Right cardiac atrium (tissue), 5 donors: ENCODE measurements around the gene STK39. TPM values are rescaled to one million over a fixed set of nuclear protein-coding genes. Genes with fewer than 3 reads are reported as not detected.

Experiments
- ATAC-seq, 2 donors: fragments of 200-7000 bp; cut with Tn5 transposase; one replicate each; pipeline versions ENCODE4 v1.8.0 to v1.9.1; 2020; ENCODE audit warnings: moderate library complexity in 2 of 2, mild to moderate bottlenecking in 1 of 2
- DNase-seq, 3 donors: peaks; one replicate each; pipeline ENCODE4 v3.0.0-alpha.2; 2020
- H3K27ac ChIP-seq: one replicate; pipeline ENCODE4 v1.5.1; 2013; ENCODE audit warnings: mild to moderate bottlenecking, low read length, control low read depth, moderate library complexity
- H3K27me3 ChIP-seq: one replicate; pipeline ENCODE4 v1.6.1; 2013; ENCODE audit not compliant: control insufficient read depth, insufficient read depth
- H3K4me1 ChIP-seq: one replicate; pipeline ENCODE4 v1.6.1; 2013; ENCODE audit warnings: low read length; ENCODE audit not compliant: control insufficient read depth, insufficient read depth
- H3K4me3 ChIP-seq: one replicate; pipeline ENCODE4 v1.5.1; 2013; ENCODE audit warnings: low read length, control low read depth
- H3K9me3 ChIP-seq: one replicate; pipeline ENCODE4 v1.6.1; 2013; ENCODE audit warnings: low read length; ENCODE audit not compliant: control insufficient read depth
- WGBS: extraction: QIAGEN DNeasy Blood & Tissue Kit; methylation state at CpG from one replicate; pipeline ENCODE4 v1.1.7; 2013; 5-methylcytosine and 5-hydroxymethylcytosine counted together
- intact Hi-C, 4 donors: fragments of 100-400 bp; cut with DNase I; formaldehyde crosslinking; loops; one replicate each; pipeline versions ENCODE4 v1.11.0 to v1.14.0; 2022 to 2023
- polyA plus RNA-seq: library from polyadenylated mRNA; stranded (reverse); fragments of 200-250 nt; gene quantifications from one replicate; pipeline ENCODE4 v1.2.3, GENCODE V29; 2013
- total RNA-seq, 4 donors: library from RNA; stranded (reverse); fragmentation: NEBNext Ultra II Directional; extraction: Animal tissue kit (Norgen Biotek cat#: 25700); gene quantifications; one replicate each; pipeline ENCODE4 v1.2.1, GENCODE V29; 2021
- donor health status: healthy with polysubstance abuse.
- donor health status: DM: no; HTN: yes; CAD: no.
- donor health status: DM: no; HTN: no; CAD: no.
- donor health status: DM: no; HTN: yes; CAD: no; lungs with severe emphysema.
- donor health status: DM: yes; HTN: yes; CAD: no.

The STK39 gene
- total and polyA plus RNA-seq, 5 donors, result 9.0 to 10.5 (median 10.2) TPM

GRCh38 chr2:168208652-168209051, 38.7 kb downstream of the STK39 start:
- Histone ChIP-seq H3K9me3 (no peaks in the 10 kb centered on the region), H3K4me1 (peaks cover 7% of the 10 kb centered on the region), H3K27me3 (no peaks in the 10 kb centered on the region), H3K4me3 (no peak overlapping the region), H3K27ac (no peak overlapping the region)
- 98% methylated on average over 2 of the region's 2 CpGs for WGBS
- ATAC-seq (no peak), DNase-seq (no peak)
- intact Hi-C loops, result no loop called here

- no peak for ATAC-seq
- Histone ChIP-seq H3K9me3 (no peaks in the 10 kb centered on the region), H3K27ac (no peak overlapping the region), H3K4me3 (no peak overlapping the region), H3K27me3 (no peaks in the 10 kb centered on the region), H3K4me1 (peaks cover 7% of the 10 kb centered on the region)
- intact Hi-C loops, result no loop called here
- no peak for DNase-seq
- WGBS, result 93% methylated on average over 3 of the region's 3 CpGs
Observed at GRCh38 chr2:168207851-168208250, 39.5 kb downstream of the STK39 start.

- H3K27me3 ChIP-seq, result no peaks in the 10 kb centered on the region
- H3K4me1 ChIP-seq, result peaks cover 6% of the 10 kb centered on the region
- ATAC-seq, result peak in 1 of 2 donors; percentile 32
- no peaks in the 10 kb centered on the region for H3K9me3 ChIP-seq
- no peak overlapping the region for H3K27ac ChIP-seq
- intact Hi-C loops, result no loop called here
- H3K4me3 ChIP-seq, result no peak overlapping the region
- 66% methylated on average over 15 of the region's 15 CpGs for WGBS
- no peak for DNase-seq
Observed at GRCh38 chr2:168203762-168204693, 43.4 kb downstream of the STK39 start.

- no peaks in the 10 kb centered on the region for H3K9me3 ChIP-seq
- no peak overlapping the region for H3K27ac ChIP-seq
- DNase-seq (no peak), ATAC-seq (peak in 1 of 2 donors; percentile 57)
- no peaks in the 10 kb centered on the region for H3K27me3 ChIP-seq
- H3K4me1 ChIP-seq, result peaks cover 2% of the 10 kb centered on the region
- intact Hi-C loops, result no loop called here
- no peak overlapping the region for H3K4me3 ChIP-seq
- WGBS, result 72% methylated on average over 5 of the region's 5 CpGs
Observed at GRCh38 chr2:168201584-168202116, 45.7 kb downstream of the STK39 start.

GRCh38 chr2:168200930-168201583, 46.3 kb downstream of the STK39 start:
- ATAC-seq (no peak), DNase-seq (no peak)
- Histone ChIP-seq H3K27me3 (no peaks in the 10 kb centered on the region), H3K9me3 (no peaks in the 10 kb centered on the region), H3K27ac (no peak overlapping the region), H3K4me3 (no peak overlapping the region), H3K4me1 (peaks cover 2% of the 10 kb centered on the region)
- WGBS, result 71% methylated on average over 6 of the region's 6 CpGs
- intact Hi-C loops, result no loop called here

GRCh38 chr2:168198476-168199207, 48.8 kb downstream of the STK39 start:
- H3K27me3 ChIP-seq, result no peaks in the 10 kb centered on the region
- DNase-seq (no peak), ATAC-seq (peak in 1 of 2 donors; percentile 47)
- no peak overlapping the region for H3K4me3 ChIP-seq
- peaks cover 2% of the 10 kb centered on the region for H3K4me1 ChIP-seq
- H3K27ac ChIP-seq, result no peak overlapping the region
- no peaks in the 10 kb centered on the region for H3K9me3 ChIP-seq
- intact Hi-C loops, result no loop called here
- 73% methylated on average over 7 of the region's 7 CpGs for WGBS

- intact Hi-C loops, result no loop called here
- H3K27ac ChIP-seq, result no peak overlapping the region
- ATAC-seq (no peak), DNase-seq (no peak)
- no peaks in the 10 kb centered on the region for H3K9me3 ChIP-seq
- H3K4me1 ChIP-seq, result peaks cover 5% of the 10 kb centered on the region
- H3K27me3 ChIP-seq, result no peaks in the 10 kb centered on the region
- 92% methylated on average over 4 of the region's 4 CpGs for WGBS
- H3K4me3 ChIP-seq, result no peak overlapping the region
Observed at GRCh38 chr2:168196764-168197180, 50.6 kb downstream of the STK39 start.

GRCh38 chr2:168194784-168195522, 52.4 kb downstream of the STK39 start:
- DNase-seq (no peak), ATAC-seq (no peak)
- intact Hi-C loops, result no loop called here
- Histone ChIP-seq H3K27me3 (no peaks in the 10 kb centered on the region), H3K4me1 (peaks cover 9% of the 10 kb centered on the region), H3K27ac (no peak overlapping the region), H3K9me3 (no peaks in the 10 kb centered on the region), H3K4me3 (no peak overlapping the region)
- 88% methylated on average over 7 of the region's 7 CpGs for WGBS

GRCh38 chr2:168192839-168193616, 54.4 kb downstream of the STK39 start:
- no peak overlapping the region for H3K27ac ChIP-seq
- H3K27me3 ChIP-seq, result no peaks in the 10 kb centered on the region
- no peaks in the 10 kb centered on the region for H3K9me3 ChIP-seq
- DNase-seq, result no peak
- H3K4me1 ChIP-seq, result peaks cover 14% of the 10 kb centered on the region
- intact Hi-C loops, result no loop called here
- WGBS, result 68% methylated on average over 3 of the region's 3 CpGs
- ATAC-seq, result no peak
- H3K4me3 ChIP-seq, result no peak overlapping the region
